HG03025 (cell line): ENCODE measurements around the gene LETM1.

Experiments
- ATAC-seq: cut with Tn5 transposase; IDR thresholded peaks from one replicate; pipeline ENCODE4 v1.9.1; 2021; ENCODE audit warnings: mild to moderate bottlenecking, moderate library complexity; ENCODE audit not compliant: unreplicated experiment, low FRiP score

Gene LETM1

GRCh38 chr4:1766106-1767060 lies 89.6 kb downstream of the LETM1 start:
- no peak for ATAC-seq

GRCh38 chr4:1765409-1766072 lies 90.4 kb downstream of the LETM1 start:
- ATAC-seq, result no peak

- ATAC-seq, result no peak
Observed at GRCh38 chr4:1764670-1765069, 91.3 kb downstream of the LETM1 start.

- ATAC-seq, result no peak
Observed at GRCh38 chr4:1763550-1764080, 92.3 kb downstream of the LETM1 start.

- no peak for ATAC-seq
Observed at GRCh38 chr4:1763070-1763549, 92.8 kb downstream of the LETM1 start.

GRCh38 chr4:1762264-1763010 lies 93.5 kb downstream of the LETM1 start:
- no peak for ATAC-seq
